Dedifferentiated amniotic fluid mesenchymal stem cell (primary cell): ENCODE results near the gene S100A10.
A peak's percentile ranks its signal among the peaks of the same experiment; 100 is the strongest.

Experiments
- DNase-seq: peaks from one replicate; pipeline ENCODE4 v3.0.0-alpha.2; 2016; ENCODE audit errors: extremely low spot score

The S100A10 gene

DNA sequence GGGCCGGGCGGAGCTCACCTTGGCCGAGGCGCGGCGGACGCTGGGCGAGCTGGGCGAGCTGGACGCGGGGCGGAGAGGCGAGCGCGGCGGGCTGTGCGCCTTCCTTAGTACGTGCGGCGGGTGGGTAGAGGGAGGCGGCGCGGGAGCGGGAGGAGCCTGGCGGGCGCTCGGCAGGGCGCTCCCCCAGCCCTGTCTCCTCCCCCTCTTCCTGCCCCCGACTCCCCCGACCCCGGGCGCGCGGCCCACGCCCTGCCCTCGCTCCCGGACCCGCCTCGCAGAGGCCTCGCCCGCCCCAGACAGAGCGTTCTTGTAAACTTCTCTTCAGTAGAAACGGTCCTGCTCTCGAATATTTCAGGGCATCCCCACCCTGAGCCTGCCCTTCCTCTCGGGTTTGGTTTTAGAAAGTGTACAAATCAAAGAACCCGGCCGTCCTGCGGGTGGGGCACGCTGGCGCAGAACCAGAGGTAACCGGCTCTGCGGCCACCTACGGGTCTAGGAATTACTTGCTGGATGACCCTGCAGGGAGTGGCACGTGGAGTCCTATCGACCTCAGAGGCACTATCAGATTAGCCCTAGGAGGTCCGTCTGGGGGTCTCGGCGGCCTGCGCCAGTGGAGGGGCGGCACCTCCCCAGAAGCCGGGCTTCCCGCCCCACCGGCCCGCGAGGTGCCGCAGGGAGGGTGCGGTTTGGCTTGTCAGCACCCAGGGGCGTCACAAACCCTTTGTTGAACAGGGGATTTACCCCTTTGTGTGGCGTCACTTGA lies at the start of gene S100A10:
TSS of gene S100A10 (minus strand) at position 126 of the 763 bp plus-strand sequence. CDS start 7,629 bp downstream, outside the sequence.
- peak; percentile 49 for DNase-seq

DNA sequence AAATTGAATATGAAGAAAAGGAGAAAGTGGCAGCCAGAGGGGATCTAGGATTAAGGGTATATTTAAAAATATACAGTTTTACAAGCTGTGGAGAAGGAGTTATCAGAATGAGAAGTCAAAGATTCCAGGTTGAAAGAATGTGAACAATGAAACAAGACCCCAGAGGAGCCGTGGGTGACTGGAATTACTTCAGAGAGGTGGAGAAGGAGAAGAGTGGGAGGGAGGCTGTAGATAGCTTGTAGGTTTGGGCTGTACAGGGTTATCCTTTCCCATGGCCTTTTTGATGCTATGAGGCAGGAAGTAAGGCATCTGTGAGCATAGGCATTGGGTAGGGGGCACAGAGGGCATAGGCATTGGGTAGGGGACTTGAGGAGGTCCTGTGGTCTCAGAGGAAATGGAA lies 48.4 kb upstream of the S100A10 start:
- DNase-seq = no peak

- no peak for DNase-seq
Measured at GRCh38 chr1:152039886-152040285, 46.2 kb upstream of the S100A10 start.

DNA sequence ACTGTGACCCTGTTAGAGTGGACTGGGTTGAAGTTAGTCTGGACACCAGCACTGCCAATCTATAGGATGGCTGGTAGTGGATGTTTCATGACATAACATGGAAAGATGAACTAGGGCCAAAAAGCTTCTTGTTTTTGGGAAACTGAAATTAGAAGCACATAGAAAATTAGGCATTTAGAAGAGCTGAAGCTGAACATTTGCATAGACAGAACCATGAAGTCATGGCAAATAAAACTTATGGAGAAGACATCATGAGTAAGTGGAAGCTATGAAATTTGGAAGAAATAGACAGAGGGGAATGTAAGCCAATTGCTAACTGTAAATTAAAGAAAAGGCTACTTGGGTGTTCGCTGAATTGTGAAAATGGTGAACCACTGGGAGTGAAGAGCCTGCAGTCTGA lies 45.8 kb upstream of the S100A10 start:
- DNase-seq = no peak

DNA sequence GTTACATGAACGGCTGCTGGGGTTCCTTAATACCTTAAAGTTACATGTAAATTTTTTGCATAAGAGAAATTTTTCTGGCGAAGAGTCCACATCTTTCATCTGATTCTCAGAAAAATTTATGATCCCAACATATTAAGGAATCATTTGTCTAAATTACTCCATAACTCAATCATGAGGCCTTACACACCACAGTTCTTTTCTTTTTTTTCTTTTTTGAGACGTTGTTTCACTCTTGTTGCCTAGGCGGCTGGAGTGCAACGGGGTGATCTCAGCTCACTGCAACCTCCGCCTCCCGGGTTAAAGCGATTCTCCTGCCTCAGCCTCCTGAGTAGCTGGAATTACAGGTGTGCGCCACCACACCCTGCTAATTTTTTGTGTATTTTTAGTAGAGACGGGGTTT lies 45.2 kb upstream of the S100A10 start:
- DNase-seq = no peak

GRCh38 chr1:152036267-152037216 lies 42.9 kb upstream of the S100A10 start, which contains the start of gene S100A11:
Gene S100A11 (minus strand): TSS chr1:152037004. CDS start chr1:152036915, 89 bp downstream.
- DNase-seq = peak; percentile 91

- peak; percentile 43 for DNase-seq
Measured at GRCh38 chr1:152035539-152036266, 42.0 kb upstream of the S100A10 start.

GRCh38 chr1:152034654-152035538 lies 41.2 kb upstream of the S100A10 start:
- peak; percentile 79 for DNase-seq

DNA sequence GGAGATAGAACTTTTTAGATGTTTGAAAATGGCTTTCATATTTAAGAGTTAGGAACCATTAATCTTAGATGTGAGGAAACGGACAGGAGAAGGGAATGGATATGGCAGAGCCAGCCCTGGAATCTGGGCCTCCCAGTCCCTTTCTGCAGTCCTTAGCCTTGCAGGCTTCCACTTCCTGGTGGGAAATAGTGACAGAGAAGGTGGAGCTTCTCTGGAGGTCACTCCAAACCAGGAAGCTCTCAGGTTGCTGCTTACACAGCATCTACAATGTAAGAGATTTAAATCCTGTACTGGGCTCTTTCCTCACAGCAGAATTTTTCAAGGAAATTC lies 40.6 kb upstream of the S100A10 start:
- no peak for DNase-seq

- DNase-seq = no peak
Measured at GRCh38 chr1:152029929-152030211, 36.2 kb upstream of the S100A10 start.

- peak; percentile 20 for DNase-seq
Measured at GRCh38 chr1:152029144-152029928, 35.7 kb upstream of the S100A10 start.

- DNase-seq = no peak
Measured at GRCh38 chr1:152026895-152027294, 33.2 kb upstream of the S100A10 start.

- no peak for DNase-seq
Measured at GRCh38 chr1:152024223-152024622, 30.6 kb upstream of the S100A10 start.

- DNase-seq = no peak
Measured at GRCh38 chr1:152023221-152023620, 29.6 kb upstream of the S100A10 start.

DNA sequence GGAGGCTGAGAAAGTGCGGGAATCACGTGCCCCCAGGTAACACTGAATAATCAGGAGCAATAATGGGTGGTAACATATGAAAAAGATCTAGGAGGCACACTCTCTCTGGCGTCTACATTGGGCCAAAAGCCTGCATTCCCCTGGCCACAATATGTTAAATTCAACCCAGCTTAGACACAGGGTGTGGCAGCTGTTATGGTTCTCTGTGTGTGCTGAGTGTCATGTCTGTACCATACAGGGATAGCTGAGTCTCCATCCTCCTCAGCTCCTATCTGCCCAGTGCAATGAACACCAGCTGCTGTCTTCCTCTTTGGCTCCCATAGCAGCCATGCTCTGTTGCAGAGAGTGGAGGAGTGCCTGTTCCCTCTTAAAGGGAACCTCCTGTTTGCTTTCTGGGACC lies 28.8 kb upstream of the S100A10 start:
- no peak for DNase-seq

GRCh38 chr1:152021569-152021968 lies 27.9 kb upstream of the S100A10 start:
- no peak for DNase-seq

DNA sequence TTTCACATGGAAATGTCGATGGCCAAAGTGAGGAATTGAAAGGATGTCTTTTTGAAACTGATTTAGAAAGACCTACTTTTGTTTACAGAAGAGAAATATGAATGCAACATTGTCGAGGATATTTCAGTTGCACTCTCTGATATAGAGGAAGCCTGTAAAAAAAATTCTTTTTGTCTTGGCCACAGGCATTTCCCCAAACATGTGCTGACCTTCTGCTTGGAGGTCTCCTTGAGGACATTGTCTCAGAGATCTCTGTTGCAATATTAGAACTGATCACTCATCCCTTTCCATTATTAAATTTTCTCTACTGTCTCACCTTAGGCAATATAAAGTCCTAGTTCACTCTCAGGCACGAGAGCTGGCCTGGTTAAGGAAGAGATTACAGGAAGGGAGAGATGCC lies 27.2 kb upstream of the S100A10 start:
- DNase-seq = no peak

- no peak for DNase-seq
Measured at GRCh38 chr1:152018537-152018936, 24.9 kb upstream of the S100A10 start.

DNA sequence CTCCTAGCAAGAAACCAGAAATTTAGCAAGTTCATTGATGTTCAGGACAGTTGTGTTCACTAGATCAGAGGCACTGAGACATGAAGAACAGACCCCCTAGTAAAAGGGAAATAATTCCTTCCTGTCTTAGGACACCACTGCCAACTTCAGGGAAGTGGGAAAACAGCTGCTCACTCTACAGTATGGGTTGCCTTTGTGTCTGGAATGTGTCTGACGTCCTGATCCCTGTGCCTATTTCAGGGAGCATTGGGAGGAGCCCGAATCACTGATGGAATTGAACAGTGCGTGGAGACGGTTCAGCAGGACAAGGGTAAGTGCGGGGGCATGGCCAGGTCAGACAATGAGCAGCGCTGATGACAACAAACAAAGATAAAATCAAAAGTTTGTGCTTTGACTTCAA lies 22.1 kb upstream of the S100A10 start:
- DNase-seq = no peak

- no peak for DNase-seq
Measured at GRCh38 chr1:152014943-152015342, 21.3 kb upstream of the S100A10 start.
